RPMI8226 (cell line): ENCODE data around the gene ZBTB45.
"Not testable (repeated sequence)": the region's sequence is repeated elsewhere in the genome, so short reads cannot be mapped to it uniquely, and the experiment has no call there.

Source experiments
- DNase-seq: peaks from one replicate; pipeline ENCODE4 v3.0.0-alpha.2; 2015

Gene ZBTB45

DNA sequence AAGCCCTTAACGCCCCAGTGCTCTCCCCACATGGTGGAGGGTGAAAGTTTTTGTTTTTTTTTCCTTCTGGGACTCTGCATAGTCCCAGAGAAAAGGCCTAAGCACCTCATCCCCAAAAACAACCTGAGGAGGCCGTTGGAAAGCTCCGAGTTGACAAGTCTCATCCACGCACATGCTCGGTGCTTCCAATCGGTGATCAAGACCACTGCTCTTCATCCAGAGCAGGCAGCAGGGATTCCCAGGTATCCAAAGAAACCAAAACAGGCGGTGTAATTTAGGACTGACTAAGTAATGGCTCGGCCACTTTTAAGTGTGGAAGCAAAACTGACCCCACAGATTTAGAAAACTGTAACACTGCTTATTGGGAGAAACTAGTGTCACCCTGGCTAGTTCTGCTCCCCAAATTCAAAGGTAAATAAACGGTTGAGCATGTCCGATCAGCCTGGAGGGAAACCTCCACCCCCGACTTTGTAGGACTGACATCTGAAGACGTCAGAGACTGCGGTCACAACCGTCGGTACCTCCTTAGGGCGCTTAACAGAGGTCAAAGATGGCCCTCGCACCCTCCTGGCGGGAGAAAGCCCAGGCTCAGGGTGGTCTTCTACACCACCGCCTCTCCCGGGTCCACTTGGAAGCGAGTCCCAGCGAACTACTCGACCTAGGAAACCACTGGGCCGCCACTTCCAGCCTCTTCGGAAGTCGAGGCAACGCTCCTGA, 44.5 kb downstream of the ZBTB45 start:
- no peak for DNase-seq

DNA sequence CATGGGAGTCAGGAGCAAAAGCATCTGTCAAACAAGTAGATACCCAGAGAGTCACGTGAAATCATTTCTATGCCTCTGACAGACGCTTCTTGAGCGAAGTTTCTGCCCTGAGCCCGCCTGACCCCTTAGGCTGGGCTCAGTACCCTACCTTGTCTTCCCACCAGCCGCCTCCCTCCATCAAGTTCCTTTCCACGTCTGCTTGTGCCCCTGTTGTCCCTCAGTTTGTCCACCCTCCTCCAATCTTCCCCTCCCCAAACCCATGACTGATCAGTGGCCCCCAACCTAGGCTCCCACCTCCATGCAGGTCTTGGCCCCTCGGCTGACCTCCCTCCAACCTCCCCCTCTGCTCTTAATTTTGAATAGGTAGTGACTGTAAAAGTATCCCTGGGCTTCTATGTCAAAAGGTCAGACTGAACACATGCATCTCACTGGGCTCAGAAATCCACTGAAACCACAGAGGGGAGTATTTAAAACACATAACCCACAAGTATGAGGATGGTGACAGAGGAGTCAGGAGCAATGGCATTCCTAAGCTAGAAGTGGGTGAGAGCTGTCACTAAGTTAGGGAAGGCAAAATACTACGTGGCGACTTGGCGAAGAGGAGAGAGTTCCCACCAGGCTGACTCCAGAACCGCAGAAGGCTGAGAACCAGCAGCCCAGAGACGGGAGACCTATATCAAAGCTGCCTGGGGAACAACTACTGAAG, 45.2 kb downstream of the ZBTB45 start:
- DNase-seq = no peak

- DNase-seq = no peak
Measured at GRCh38 chr19:58473775-58474174, 45.8 kb downstream of the ZBTB45 start.

- no peak for DNase-seq
Measured at GRCh38 chr19:58471736-58472135, 47.9 kb downstream of the ZBTB45 start.

GRCh38 chr19:58470837-58471543, 48.6 kb downstream of the ZBTB45 start:
- not testable (repeated sequence) for DNase-seq

- DNase-seq = no peak
Measured at GRCh38 chr19:58469241-58470013, 50.2 kb downstream of the ZBTB45 start.

GRCh38 chr19:58468216-58468839, 51.3 kb downstream of the ZBTB45 start:
- DNase-seq = no peak

GRCh38 chr19:58466760-58467589, 52.6 kb downstream of the ZBTB45 start, which contains the start of gene ZNF324:
TSS of gene ZNF324 (plus strand) at chr19:58467080. CDS start at chr19:58469186, 2,106 bp downstream.
- peak; percentile 99 for DNase-seq

DNA sequence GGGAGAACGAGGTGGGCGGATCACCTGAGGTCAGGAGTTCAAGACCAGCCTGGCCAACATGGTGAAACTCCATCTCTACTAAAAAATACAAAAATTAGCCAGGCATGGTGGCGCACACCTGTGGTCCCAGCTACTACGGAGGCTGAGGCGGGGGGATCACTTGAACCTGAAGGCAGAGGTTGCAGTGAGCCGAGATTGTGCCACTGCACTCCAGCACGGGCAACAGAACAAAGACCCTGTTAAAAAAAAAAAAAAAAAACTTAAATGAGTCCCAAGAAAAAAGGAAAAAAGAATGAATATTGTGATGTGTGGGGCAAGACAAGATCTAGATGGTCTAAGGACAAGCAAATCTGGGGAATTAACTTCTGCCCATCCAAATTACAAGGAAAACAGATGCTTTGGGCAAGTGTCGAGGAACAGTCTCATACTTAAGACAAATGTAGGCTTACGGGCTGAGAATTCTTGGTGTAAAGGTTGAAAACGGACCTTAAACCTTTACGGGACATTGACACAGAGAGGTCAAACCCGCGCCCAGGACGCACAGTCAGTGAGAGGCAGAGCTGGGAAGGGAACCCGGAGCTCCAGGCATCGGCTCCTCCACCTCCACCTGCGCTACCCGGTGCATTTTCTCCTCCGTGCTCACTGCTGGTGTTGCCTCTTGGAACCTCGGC, 53.4 kb downstream of the ZBTB45 start:
- DNase-seq = no peak
